ENCODE data around the gene RXRA.
A peak's percentile ranks its signal among the peaks of the same experiment; 100 is the strongest.

The RXRA gene

DNA sequence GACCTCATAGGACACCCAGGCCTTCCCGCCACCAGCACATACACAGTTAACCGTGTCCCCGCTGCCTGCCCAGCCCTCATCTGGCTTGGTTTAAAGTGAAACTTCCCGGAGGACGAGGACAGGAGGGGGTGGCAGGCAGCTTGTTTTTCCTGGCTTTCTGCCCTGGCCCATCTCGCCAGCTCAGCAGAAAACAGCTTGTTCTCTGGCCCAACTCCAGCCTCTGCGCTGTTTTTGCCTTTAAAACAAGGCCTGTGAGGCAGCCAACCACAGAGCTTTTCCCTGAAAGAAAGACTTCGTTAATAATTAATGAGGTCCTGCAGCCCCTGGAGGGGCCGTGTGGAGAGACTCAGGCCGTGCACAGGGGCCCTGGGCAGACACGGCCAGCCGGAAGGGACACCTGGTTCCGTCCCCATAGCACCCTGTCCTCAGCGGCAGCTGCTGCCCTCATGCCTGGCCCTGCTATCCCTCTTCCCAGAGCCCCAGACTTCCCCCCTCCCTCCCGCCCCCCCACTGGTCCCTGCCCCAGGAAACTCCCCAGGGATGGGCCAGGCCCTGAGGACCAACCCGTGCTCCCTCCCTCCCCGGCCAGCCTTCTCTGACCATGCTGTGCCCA lies 108.7 kb downstream of the RXRA start:
- TF ChIP-seq POLR2A (IDR thresholded peaks at IDR 0.05; ENCODE audit: low read length), result no peak
- TF ChIP-seq GATA1 (IDR thresholded peaks at IDR 0.05; ENCODE audit: low read depth, low read length), result no peak
- DNase-seq, result peak; percentile 39 to 62

DNA sequence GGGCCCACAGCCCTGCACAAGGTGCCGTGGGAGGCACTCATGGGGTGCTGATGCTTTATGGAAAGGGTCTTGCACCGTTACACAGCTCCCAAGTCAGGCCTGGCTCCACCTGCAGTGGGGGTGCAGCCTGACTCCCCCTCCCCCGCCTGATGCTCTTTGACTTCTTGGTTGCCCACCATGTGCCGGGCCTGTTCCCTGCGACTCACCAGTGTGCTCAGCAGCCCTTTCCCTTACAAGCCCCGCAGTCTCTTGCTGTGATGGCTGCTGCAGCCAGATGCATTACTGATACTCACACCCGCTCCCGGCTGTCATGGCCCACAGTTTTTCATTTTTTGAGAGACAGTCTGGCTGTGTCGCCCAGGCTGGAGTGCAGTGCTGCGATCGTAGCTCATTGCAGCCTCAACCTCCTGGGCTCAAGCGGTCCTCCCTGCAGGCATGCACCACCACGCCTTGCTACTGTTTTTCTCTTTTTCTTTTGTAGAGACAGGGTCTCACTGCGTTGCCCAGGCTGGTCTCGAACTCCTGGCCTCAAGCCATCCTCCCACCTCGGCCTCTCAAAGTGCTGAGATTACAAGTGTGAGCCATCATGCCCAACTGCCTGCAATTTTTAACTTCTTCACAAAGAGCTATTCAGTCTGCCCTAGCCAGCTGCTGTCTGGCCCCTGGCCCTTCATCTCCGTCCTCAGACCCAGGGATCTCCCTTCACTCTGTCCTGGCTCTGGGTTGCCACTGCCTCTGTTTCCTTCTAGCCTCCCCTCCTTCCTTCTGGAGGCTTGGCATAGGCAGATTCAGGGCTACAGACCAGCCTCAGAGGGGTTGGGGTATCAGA lies 109.5 kb downstream of the RXRA start:
- TF ChIP-seq GATA1 (IDR thresholded peaks at IDR 0.05; ENCODE audit: low read depth, low read length), result no peak
- TF ChIP-seq POLR2A (IDR thresholded peaks at IDR 0.05; ENCODE audit: low read length), result no peak
- DNase-seq, result no peak

- TF ChIP-seq POLR2A (IDR thresholded peaks at IDR 0.05; ENCODE audit: low read length), result no peak
- no peak for TF ChIP-seq GATA1 (IDR thresholded peaks at IDR 0.05; ENCODE audit: low read depth, low read length)
- no peak for DNase-seq
These were observed 110.1 kb downstream of the RXRA start for GRCh38 chr9:134436379-134436762.

DNA sequence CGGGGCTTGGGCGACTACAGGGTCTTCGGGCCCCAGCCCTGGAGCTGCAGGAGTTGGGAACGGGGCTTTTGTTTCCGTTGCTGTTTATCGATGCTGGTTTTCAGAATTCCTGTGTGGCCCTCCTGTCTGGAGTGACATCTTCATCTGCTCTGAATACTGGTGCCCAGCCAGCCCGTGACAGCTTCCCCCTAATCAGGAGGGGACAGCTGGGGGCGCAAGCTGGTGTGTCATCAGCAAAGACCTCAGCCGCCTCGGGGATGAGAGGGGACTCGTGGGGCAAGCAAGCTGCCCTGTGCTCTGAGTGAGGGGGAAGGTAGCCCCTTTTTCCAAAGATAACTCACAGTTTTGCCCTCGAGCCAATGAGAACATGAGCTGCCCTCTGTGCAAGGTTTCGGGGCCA lies 110.7 kb downstream of the RXRA start:
- no peak for TF ChIP-seq GATA1 (IDR thresholded peaks at IDR 0.05; ENCODE audit: low read depth, low read length)
- no peak for TF ChIP-seq POLR2A (IDR thresholded peaks at IDR 0.05; ENCODE audit: low read length)
- peak; percentile 13 to 15 for DNase-seq

GRCh38 chr9:134437403-134438194 lies 111.3 kb downstream of the RXRA start:
- TF ChIP-seq POLR2A (IDR thresholded peaks at IDR 0.05; ENCODE audit: low read length) (no peak), GATA1 (IDR thresholded peaks at IDR 0.05; ENCODE audit: low read depth, low read length) (no peak)
- DNase-seq, result no peak

- TF ChIP-seq GATA1 (IDR thresholded peaks at IDR 0.05; ENCODE audit: low read depth, low read length), result no peak
- no peak for TF ChIP-seq POLR2A (IDR thresholded peaks at IDR 0.05; ENCODE audit: low read length)
- DNase-seq, result no peak
These were observed 112.0 kb downstream of the RXRA start for GRCh38 chr9:134438195-134438788.

- no peak for DNase-seq
- no peak for TF ChIP-seq GATA1 (IDR thresholded peaks at IDR 0.05; ENCODE audit: low read depth, low read length)
- no peak for TF ChIP-seq POLR2A (IDR thresholded peaks at IDR 0.05; ENCODE audit: low read length)
These were observed 113.1 kb downstream of the RXRA start for GRCh38 chr9:134439368-134439784.

- no peak for DNase-seq
- no peak for TF ChIP-seq POLR2A (IDR thresholded peaks at IDR 0.05; ENCODE audit: low read length)
These were observed 114.5 kb downstream of the RXRA start for GRCh38 chr9:134440636-134441226.

DNA sequence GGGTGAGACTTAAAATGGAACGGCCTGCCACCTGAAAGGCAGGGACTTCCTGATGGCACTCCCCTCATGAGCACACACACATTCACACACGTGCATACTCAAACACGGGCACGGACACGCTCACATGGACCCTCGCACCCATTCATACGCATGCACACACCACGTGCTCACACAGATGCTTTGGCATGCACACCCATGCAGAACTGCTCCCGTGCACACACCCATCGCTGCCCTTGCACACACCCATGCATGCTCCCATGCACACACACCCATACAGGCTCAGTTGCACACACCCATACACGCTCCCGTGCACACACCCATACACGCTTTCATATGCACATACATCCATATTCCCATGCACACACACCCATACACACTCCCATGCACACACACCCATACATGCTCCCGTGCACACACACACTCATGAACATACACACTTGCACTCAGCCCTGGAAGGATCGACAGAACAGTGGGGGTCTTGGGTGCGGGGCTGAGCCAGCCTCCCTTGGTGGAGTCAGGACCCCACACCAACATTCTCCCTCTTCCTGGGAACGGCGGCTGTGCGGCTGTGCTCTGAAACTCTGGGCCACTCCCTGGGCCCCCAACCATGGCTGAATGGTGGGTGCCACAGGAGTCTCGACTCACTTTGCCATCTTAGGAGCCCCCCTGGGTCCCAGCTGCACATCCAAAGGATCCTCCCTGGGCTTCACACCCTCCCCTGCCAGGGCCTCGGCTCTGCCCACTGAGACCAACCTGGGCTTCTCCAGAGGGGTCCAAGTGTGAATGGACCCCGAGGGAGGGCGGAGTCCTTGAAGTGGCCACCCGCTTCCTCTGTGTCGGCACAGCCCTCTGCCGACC lies 115.2 kb downstream of the RXRA start:
- peak in 1 of 2 experiments; percentile 34 for DNase-seq
- TF ChIP-seq GATA1 (IDR thresholded peaks at IDR 0.05; ENCODE audit: low read depth, low read length), result no peak
- no peak for TF ChIP-seq POLR2A (IDR thresholded peaks at IDR 0.05; ENCODE audit: low read length)

DNA sequence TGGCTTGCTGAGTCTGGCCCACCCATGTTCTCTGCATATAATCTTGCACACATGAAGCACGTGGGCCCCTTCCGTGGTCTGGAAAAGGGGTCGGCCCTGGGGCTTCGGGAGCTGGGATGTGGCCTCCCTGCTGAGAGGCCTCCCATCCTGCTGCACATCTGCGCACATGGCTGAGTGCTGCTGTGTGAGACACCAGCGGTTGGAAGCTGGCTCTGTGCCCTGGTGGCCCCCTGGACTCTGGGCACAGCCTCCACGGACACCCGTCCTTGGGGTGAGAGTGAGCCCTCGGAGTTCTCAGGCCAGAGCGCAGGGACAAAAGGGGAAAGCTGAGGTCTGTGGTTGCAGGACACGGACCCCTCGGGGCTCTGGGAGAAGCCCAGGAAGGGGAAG lies 115.8 kb downstream of the RXRA start:
- DNase-seq, result peak in 1 of 2 experiments; percentile 20

GRCh38 chr9:134442486-134443173 lies 116.4 kb downstream of the RXRA start:
- no peak for TF ChIP-seq POLR2A (IDR thresholded peaks at IDR 0.05; ENCODE audit: low read length)
- TF ChIP-seq GATA1 (IDR thresholded peaks at IDR 0.05; ENCODE audit: low read depth, low read length), result no peak
- peak; percentile 36 to 44 for DNase-seq

More for the DNA sequence above, 115.8 kb downstream of the RXRA start:
- TF ChIP-seq POLR2A (IDR thresholded peaks at IDR 0.05; ENCODE audit: low read length), result no peak
- TF ChIP-seq GATA1 (IDR thresholded peaks at IDR 0.05; ENCODE audit: low read depth, low read length), result no peak
